Measurements from ENCODE around the gene SHISA8.

GRCh38 chr22:41911001-41911611, 3.8 kb downstream of the SHISA8 start:
- TF ChIP-seq POLR2AphosphoS5 (IDR thresholded peaks at IDR 0.05) (no peak), POLR2A (IDR thresholded peaks at IDR 0.05) (no peak)
- TF ChIP-seq, protein P1, sequence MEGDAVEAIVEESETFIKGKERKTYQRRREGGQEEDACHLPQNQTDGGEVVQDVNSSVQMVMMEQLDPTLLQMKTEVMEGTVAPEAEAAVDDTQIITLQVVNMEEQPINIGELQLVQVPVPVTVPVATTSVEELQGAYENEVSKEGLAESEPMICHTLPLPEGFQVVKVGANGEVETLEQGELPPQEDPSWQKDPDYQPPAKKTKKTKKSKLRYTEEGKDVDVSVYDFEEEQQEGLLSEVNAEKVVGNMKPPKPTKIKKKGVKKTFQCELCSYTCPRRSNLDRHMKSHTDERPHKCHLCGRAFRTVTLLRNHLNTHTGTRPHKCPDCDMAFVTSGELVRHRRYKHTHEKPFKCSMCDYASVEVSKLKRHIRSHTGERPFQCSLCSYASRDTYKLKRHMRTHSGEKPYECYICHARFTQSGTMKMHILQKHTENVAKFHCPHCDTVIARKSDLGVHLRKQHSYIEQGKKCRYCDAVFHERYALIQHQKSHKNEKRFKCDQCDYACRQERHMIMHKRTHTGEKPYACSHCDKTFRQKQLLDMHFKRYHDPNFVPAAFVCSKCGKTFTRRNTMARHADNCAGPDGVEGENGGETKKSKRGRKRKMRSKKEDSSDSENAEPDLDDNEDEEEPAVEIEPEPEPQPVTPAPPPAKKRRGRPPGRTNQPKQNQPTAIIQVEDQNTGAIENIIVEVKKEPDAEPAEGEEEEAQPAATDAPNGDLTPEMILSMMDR (IDR thresholded peaks at IDR 0.05) = no peak

Measured in upper lobe of left lung (tissue), 4 donors.